GM12878 (cell line): ENCODE results near the gene SATB2. TPM values are rescaled to one million over a fixed set of nuclear protein-coding genes. Genes with fewer than 3 reads are reported as not detected.

Source experiments
- ATAC-seq: fragments of 200-7000 bp; cut with Tn5 transposase; 3 replicates; pipeline ENCODE4 v1.9.1; 2020; ENCODE audit warnings: mild to moderate bottlenecking, moderate library complexity
- BruUV-seq: library from RNA; stranded (reverse); fragments of 400-500 nt; replicated peaks from 2 replicates; lab custom pipeline; 2021; lab: Mats Ljungman, UMichigan
- CTCF ChIA-PET: fragments of 300-600 bp; sonication (Branson Sonifier 250); formaldehyde crosslinking; extraction: SDS; loops from one replicate; lab custom pipeline; 2021; ENCODE audit warnings: inconsistent platforms; lab: Yijun Ruan, JAX
- POLR2A ChIA-PET: fragments of 350-600 bp; formaldehyde crosslinking; extraction: SDS; loops from one replicate; lab custom pipeline; 2021; ENCODE audit warnings: inconsistent platforms; lab: Charles Lee
- RAD21 ChIA-PET: fragments of 300-600 bp; sonication (Branson Sonifier 250); formaldehyde crosslinking; loops from one replicate; lab custom pipeline; 2023; ENCODE audit warnings: antibody characterized with exemption; ENCODE audit not compliant: unreplicated experiment; lab: Charles Lee
- SMC1A ChIA-PET: fragments of 300-600 bp; sonication (Branson Sonifier 250); formaldehyde crosslinking; loops from one replicate; lab custom pipeline; 2023; ENCODE audit not compliant: unreplicated experiment, uncharacterized antibody; lab: Charles Lee
- DNase-seq: peaks from one replicate; pipeline ENCODE4 v3.0.0-alpha.2; 2011; ENCODE audit warnings: low read depth, low spot score
- FAIRE-seq: peaks from 3 replicates; lab custom pipeline; 2011; peaks lifted over from hg19 to GRCh38; lab: Jason Lieb, UNC
- H2AFZ ChIP-seq: 2 replicates; pipeline ENCODE4 v1.6.0; 2011; ENCODE audit warnings: low read depth, low read length, control low read depth; ENCODE audit not compliant: control insufficient read depth
- H3K27ac ChIP-seq: 2 replicates; pipeline ENCODE4 v1.5.1; 2011; ENCODE audit warnings: control low read depth; ENCODE audit not compliant: control insufficient read depth, insufficient read depth
- H3K27me3 ChIP-seq, 2 experiments: replicated peaks in 1 of 2; 2 replicates each; pipeline versions ENCODE4 v1.6.0 to v1.6.1; 2011; ENCODE audit warnings: low read length in 1 of 2; ENCODE audit not compliant: control insufficient read depth in 2 of 2, insufficient read depth in 2 of 2
- H3K36me3 ChIP-seq, 2 experiments: 2 replicates each; pipeline ENCODE4 v1.5.1; 2011; ENCODE audit warnings: low read length in 1 of 2; ENCODE audit not compliant: control insufficient read depth in 2 of 2, insufficient read depth in 2 of 2
- H3K4me1 ChIP-seq: 2 replicates; pipeline ENCODE4 v1.6.1; 2011; ENCODE audit warnings: mild to moderate bottlenecking, low read length, moderate library complexity, mixed read lengths; ENCODE audit not compliant: control insufficient read depth, insufficient read depth
- H3K4me2 ChIP-seq: 2 replicates; pipeline ENCODE4 v1.6.0; 2011; ENCODE audit warnings: control low read depth; ENCODE audit not compliant: control insufficient read depth, insufficient read depth
- H3K4me3 ChIP-seq: fragments of 200-600 bp; sonication (generic); 2 replicates; pipeline ENCODE4 v1.5.1; 2016
- H3K79me2 ChIP-seq: 2 replicates; pipeline ENCODE4 v1.6.0; 2011; ENCODE audit warnings: low read length; ENCODE audit not compliant: control insufficient read depth, insufficient read depth
- H3K9ac ChIP-seq: 2 replicates; pipeline ENCODE4 v1.8.0; 2011; ENCODE audit warnings: low read length, control low read depth, mixed read lengths; ENCODE audit not compliant: control insufficient read depth, insufficient read depth
- H3K9me3 ChIP-seq: replicated peaks from 3 replicates; pipeline ENCODE4 v1.5.1; 2011; ENCODE audit warnings: mild to moderate bottlenecking, low read length; ENCODE audit not compliant: control insufficient read depth, insufficient read depth
- H4K20me1 ChIP-seq: 2 replicates; pipeline ENCODE4 v1.6.0; 2011; ENCODE audit not compliant: control insufficient read depth, insufficient read depth
- BHLHE40 ChIP-seq, 2 experiments: fragments of 450-650 bp in 1 of 2; IDR thresholded peaks; 2 replicates each; pipeline ENCODE4 v1.6.1; 2011 to 2017; ENCODE audit warnings: low read depth in 2 of 2, borderline replicate concordance in 1 of 2, improper control_type of control experiment in 1 of 2, low read length in 1 of 2, mild to moderate bottlenecking in 1 of 2
- EGR1 ChIP-seq, 2 experiments: IDR thresholded peaks; 1 replicate in 1 of 2; 2 replicates in 1 of 2; pipeline ENCODE4 v1.6.1; 2011 to 2012; ENCODE audit warnings: low read depth in 2 of 2, low read length in 2 of 2, borderline replicate concordance in 1 of 2, mild to moderate bottlenecking in 1 of 2, moderate library complexity in 1 of 2
- FOS ChIP-seq: IDR thresholded peaks from 3 replicates; pipeline ENCODE4 v1.6.1; 2011; ENCODE audit warnings: borderline replicate concordance; ENCODE audit not compliant: insufficient read length; ENCODE audit errors: extremely low read depth
- HCFC1 ChIP-seq: fragments of 150-350 bp; IDR thresholded peaks from 2 replicates; pipeline ENCODE4 v1.6.1; 2014; ENCODE audit warnings: low read length
- HDGF ChIP-seq: fragments of 450-650 bp; IDR thresholded peaks from 2 replicates; pipeline ENCODE4 v1.6.1; 2016; ENCODE audit warnings: antibody characterized with exemption
- IKZF1 ChIP-seq: fragments of 450-650 bp; conservative IDR thresholded peaks from 2 replicates; pipeline ENCODE4 v1.6.1; 2017; ENCODE audit warnings: antibody characterized with exemption, mild to moderate bottlenecking
- MXI1 ChIP-seq: fragments of 150-350 bp; IDR thresholded peaks from 2 replicates; pipeline ENCODE4 v1.6.1; 2011; ENCODE audit warnings: low read depth, mild to moderate bottlenecking, inconsistent platforms, low read length, improper control_type of control experiment
- NBN ChIP-seq: fragments of 450-650 bp; IDR thresholded peaks from 2 replicates; pipeline ENCODE4 v1.6.1; 2016
- RAD51 ChIP-seq: fragments of 450-650 bp; IDR thresholded peaks from 2 replicates; pipeline ENCODE4 v1.6.1; 2016; ENCODE audit warnings: moderate library complexity, mild to moderate bottlenecking, inconsistent platforms
- RFX5 ChIP-seq: IDR thresholded peaks from 2 replicates; pipeline ENCODE4 v1.6.1; 2011; ENCODE audit warnings: low read depth, low read length, improper control_type of control experiment
- SMARCA5 ChIP-seq: fragments of 450-650 bp; IDR thresholded peaks from 2 replicates; pipeline ENCODE4 v1.6.1; 2017; ENCODE audit warnings: mild to moderate bottlenecking
- TAF1 ChIP-seq: IDR thresholded peaks from 2 replicates; pipeline ENCODE4 v1.6.1; 2011; ENCODE audit warnings: mild to moderate bottlenecking, low read depth, low read length, borderline replicate concordance
- WGBS: methylation state at CpG from one replicate; pipeline ENCODE4 v1.1.6; 2016; ENCODE audit warnings: low lambda C conversion rate; ENCODE audit not compliant: insufficient replicate concordance, insufficient coverage; ENCODE audit errors: missing lambda C conversion rate; 5-methylcytosine and 5-hydroxymethylcytosine counted together
- in situ Hi-C: fragments of 300-500 bp; cut with MboI; formaldehyde crosslinking; loops from 9 replicates; pipeline ENCODE4 v1.14.3; 2018; ENCODE audit warnings: mixed read lengths
- intact Hi-C: fragments of 100-400 bp; cut with micrococcal nuclease; formaldehyde crosslinking; loops from one replicate; pipeline ENCODE4 v1.14.2; 2022; ENCODE audit not compliant: unreplicated experiment
- polyA plus RNA-seq, 11 experiments: library from polyadenylated mRNA; depleted of rRNA in 4 of 11; unstranded in 6 of 11; stranded (reverse) in 5 of 11; fragments of >200 nt; fragmentation: Nextera tagmentation in 4 of 11; fragmentation: Illumina TruSeq in 1 of 11; extraction: Ambion mirVana in 4 of 11; extraction: Trizol in 1 of 11; gene quantifications; 1 replicate in 1 of 11; 2 replicates in 10 of 11; pipeline versions ENCODE4 v1.2.1 to v1.2.3, GENCODE V29; 2011 to 2016; ENCODE audit warnings: inconsistent platforms in 2 of 11, missing spikeins in 2 of 11, low read depth in 1 of 11
- total RNA-seq, 4 experiments: library from RNA; depleted of rRNA in 3 of 4; stranded (reverse); fragments of >200 nt in 3 of 4; fragmentation: Illumina TruSeq in 1 of 4; extraction: Trizol in 1 of 4; gene quantifications; 2 replicates each; pipeline versions ENCODE4 v1.2.1 to v1.2.3, GENCODE V29; 2013 to 2021
- TF ChIP-seq, protein P1 (sequence below): IDR thresholded peaks from 2 replicates; pipeline ENCODE4 v1.6.1; 2012; ENCODE audit warnings: low read length, inconsistent platforms
- TF ChIP-seq, protein P2 (sequence below): fragments of 450-650 bp; IDR thresholded peaks from 2 replicates; pipeline ENCODE4 v1.6.1; 2017; ENCODE audit warnings: mild to moderate bottlenecking, moderate library complexity
- TF ChIP-seq, protein P3 (sequence below): fragments of 150-350 bp; IDR thresholded peaks from 2 replicates; pipeline ENCODE4 v1.6.1; 2016; ENCODE audit warnings: low read depth, low read length

Gene SATB2
- total and polyA plus RNA-seq, 10 of the 15 experiments (the other 5 are each of a cell fraction or from before 2014, with no cell fraction given) = 0.03 to 0.56 (median 0.08) TPM; not detected in 3

DNA sequence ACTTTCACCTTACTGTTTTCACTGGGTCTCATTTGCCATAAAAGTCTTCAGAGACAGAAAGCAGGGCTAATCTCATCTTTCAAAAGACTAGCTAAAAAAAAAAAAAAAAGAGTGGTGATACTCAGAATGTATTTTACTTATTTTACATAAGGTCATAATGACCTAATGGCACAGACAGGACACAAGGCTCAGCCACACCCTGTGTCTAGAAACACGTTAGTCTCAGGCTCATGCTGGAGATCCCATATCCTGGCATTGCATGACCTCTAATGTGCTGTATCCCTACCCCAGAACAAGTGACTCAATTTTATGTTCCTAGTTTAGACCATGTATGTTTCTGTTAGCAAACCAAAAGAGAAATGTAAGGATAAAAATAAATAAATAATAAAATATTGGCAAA is 115.4 kb downstream of the SATB2 start:
- Histone ChIP-seq H3K79me2 (no peaks in the 10 kb centered on the region), H3K9me3 (no peaks in the 10 kb centered on the region), H3K4me2 (no peak overlapping the region), H3K36me3 (no peaks in the 10 kb centered on the region), H3K4me1 (no peaks in the 10 kb centered on the region), H2AFZ (no peak overlapping the region), H3K9ac (no peak overlapping the region), H4K20me1 (no peaks in the 10 kb centered on the region), H3K27me3 (no peaks in the 10 kb centered on the region), H3K27ac (no peak overlapping the region), H3K4me3 (no peak overlapping the region)
- CTCF ChIA-PET = no interaction called here
- intact Hi-C loops = no loop called here
- no peak for DNase-seq
- no peak for ATAC-seq
- SMC1A ChIA-PET = interaction anchor here (1.2 to 2.3 kb wide), 2 partner anchors 10 to 16 kb away, joined by 3 to 5 read pairs; no protein-coding TSS in a partner anchor
- RAD21 ChIA-PET = no interaction called here
- WGBS = 0% methylated on average over 1 of the region's 1 CpG
- POLR2A ChIA-PET = no interaction called here
- FAIRE-seq = no peak
- in situ Hi-C loops = no loop called here
- BruUV-seq = no TSS peak
- TF ChIP-seq FOS (no peak), HCFC1 (no peak), EGR1 (IDR thresholded peaks at IDR 0.05; ENCODE audit: borderline replicate concordance in 1 of 2, low read depth in 2 of 2, low read length in 2 of 2) (no peak), SMARCA5 (no peak), HDGF (no peak), RAD51 (no peak), BHLHE40 (IDR thresholded peaks at IDR 0.05; ENCODE audit: borderline replicate concordance in 1 of 2, low read depth in 2 of 2, low read length in 1 of 2) (no peak), IKZF1 (no peak), MXI1 (no peak), RFX5 (no peak), NBN (no peak), TAF1 (no peak)
- TF ChIP-seq, protein P1, sequence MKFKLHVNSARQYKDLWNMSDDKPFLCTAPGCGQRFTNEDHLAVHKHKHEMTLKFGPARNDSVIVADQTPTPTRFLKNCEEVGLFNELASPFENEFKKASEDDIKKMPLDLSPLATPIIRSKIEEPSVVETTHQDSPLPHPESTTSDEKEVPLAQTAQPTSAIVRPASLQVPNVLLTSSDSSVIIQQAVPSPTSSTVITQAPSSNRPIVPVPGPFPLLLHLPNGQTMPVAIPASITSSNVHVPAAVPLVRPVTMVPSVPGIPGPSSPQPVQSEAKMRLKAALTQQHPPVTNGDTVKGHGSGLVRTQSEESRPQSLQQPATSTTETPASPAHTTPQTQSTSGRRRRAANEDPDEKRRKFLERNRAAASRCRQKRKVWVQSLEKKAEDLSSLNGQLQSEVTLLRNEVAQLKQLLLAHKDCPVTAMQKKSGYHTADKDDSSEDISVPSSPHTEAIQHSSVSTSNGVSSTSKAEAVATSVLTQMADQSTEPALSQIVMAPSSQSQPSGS = no peak
- TF ChIP-seq, protein P2, sequence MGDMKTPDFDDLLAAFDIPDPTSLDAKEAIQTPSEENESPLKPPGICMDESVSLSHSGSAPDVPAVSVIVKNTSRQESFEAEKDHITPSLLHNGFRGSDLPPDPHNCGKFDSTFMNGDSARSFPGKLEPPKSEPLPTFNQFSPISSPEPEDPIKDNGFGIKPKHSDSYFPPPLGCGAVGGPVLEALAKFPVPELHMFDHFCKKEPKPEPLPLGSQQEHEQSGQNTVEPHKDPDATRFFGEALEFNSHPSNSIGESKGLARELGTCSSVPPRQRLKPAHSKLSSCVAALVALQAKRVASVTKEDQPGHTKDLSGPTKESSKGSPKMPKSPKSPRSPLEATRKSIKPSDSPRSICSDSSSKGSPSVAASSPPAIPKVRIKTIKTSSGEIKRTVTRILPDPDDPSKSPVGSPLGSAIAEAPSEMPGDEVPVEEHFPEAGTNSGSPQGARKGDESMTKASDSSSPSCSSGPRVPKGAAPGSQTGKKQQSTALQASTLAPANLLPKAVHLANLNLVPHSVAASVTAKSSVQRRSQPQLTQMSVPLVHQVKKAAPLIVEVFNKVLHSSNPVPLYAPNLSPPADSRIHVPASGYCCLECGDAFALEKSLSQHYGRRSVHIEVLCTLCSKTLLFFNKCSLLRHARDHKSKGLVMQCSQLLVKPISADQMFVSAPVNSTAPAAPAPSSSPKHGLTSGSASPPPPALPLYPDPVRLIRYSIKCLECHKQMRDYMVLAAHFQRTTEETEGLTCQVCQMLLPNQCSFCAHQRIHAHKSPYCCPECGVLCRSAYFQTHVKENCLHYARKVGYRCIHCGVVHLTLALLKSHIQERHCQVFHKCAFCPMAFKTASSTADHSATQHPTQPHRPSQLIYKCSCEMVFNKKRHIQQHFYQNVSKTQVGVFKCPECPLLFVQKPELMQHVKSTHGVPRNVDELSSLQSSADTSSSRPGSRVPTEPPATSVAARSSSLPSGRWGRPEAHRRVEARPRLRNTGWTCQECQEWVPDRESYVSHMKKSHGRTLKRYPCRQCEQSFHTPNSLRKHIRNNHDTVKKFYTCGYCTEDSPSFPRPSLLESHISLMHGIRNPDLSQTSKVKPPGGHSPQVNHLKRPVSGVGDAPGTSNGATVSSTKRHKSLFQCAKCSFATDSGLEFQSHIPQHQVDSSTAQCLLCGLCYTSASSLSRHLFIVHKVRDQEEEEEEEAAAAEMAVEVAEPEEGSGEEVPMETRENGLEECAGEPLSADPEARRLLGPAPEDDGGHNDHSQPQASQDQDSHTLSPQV = no peak
- TF ChIP-seq, protein P3, sequence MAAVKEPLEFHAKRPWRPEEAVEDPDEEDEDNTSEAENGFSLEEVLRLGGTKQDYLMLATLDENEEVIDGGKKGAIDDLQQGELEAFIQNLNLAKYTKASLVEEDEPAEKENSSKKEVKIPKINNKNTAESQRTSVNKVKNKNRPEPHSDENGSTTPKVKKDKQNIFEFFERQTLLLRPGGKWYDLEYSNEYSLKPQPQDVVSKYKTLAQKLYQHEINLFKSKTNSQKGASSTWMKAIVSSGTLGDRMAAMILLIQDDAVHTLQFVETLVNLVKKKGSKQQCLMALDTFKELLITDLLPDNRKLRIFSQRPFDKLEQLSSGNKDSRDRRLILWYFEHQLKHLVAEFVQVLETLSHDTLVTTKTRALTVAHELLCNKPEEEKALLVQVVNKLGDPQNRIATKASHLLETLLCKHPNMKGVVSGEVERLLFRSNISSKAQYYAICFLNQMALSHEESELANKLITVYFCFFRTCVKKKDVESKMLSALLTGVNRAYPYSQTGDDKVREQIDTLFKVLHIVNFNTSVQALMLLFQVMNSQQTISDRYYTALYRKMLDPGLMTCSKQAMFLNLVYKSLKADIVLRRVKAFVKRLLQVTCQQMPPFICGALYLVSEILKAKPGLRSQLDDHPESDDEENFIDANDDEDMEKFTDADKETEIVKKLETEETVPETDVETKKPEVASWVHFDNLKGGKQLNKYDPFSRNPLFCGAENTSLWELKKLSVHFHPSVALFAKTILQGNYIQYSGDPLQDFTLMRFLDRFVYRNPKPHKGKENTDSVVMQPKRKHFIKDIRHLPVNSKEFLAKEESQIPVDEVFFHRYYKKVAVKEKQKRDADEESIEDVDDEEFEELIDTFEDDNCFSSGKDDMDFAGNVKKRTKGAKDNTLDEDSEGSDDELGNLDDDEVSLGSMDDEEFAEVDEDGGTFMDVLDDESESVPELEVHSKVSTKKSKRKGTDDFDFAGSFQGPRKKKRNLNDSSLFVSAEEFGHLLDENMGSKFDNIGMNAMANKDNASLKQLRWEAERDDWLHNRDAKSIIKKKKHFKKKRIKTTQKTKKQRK = no peak
